GM12878 (cell line): ENCODE data around the gene EPB41L2. TPM values are rescaled to one million over a fixed set of nuclear protein-coding genes. Genes with fewer than 3 reads are reported as not detected.

Source experiments
- ATAC-seq: fragments of 200-7000 bp; cut with Tn5 transposase; 3 replicates; pipeline ENCODE4 v1.9.1; 2020; ENCODE audit warnings: mild to moderate bottlenecking, moderate library complexity
- BruUV-seq: library from RNA; stranded (reverse); fragments of 400-500 nt; replicated peaks from 2 replicates; lab custom pipeline; 2021; lab: Mats Ljungman, UMichigan
- CTCF ChIA-PET: fragments of 300-600 bp; sonication (Branson Sonifier 250); formaldehyde crosslinking; extraction: SDS; loops from one replicate; lab custom pipeline; 2021; ENCODE audit warnings: inconsistent platforms; lab: Yijun Ruan, JAX
- POLR2A ChIA-PET: fragments of 350-600 bp; formaldehyde crosslinking; extraction: SDS; loops from one replicate; lab custom pipeline; 2021; ENCODE audit warnings: inconsistent platforms; lab: Charles Lee
- RAD21 ChIA-PET: fragments of 300-600 bp; sonication (Branson Sonifier 250); formaldehyde crosslinking; loops from one replicate; lab custom pipeline; 2023; ENCODE audit warnings: antibody characterized with exemption; ENCODE audit not compliant: unreplicated experiment; lab: Charles Lee
- SMC1A ChIA-PET: fragments of 300-600 bp; sonication (Branson Sonifier 250); formaldehyde crosslinking; loops from one replicate; lab custom pipeline; 2023; ENCODE audit not compliant: unreplicated experiment, uncharacterized antibody; lab: Charles Lee
- DNase-seq: peaks from one replicate; pipeline ENCODE4 v3.0.0-alpha.2; 2011; ENCODE audit warnings: low read depth, low spot score
- FAIRE-seq: peaks from 3 replicates; lab custom pipeline; 2011; peaks lifted over from hg19 to GRCh38; lab: Jason Lieb, UNC
- H2AFZ ChIP-seq: 2 replicates; pipeline ENCODE4 v1.6.0; 2011; ENCODE audit warnings: low read depth, low read length, control low read depth; ENCODE audit not compliant: control insufficient read depth
- H3K27ac ChIP-seq: 2 replicates; pipeline ENCODE4 v1.5.1; 2011; ENCODE audit warnings: control low read depth; ENCODE audit not compliant: control insufficient read depth, insufficient read depth
- H3K27me3 ChIP-seq, 2 experiments: replicated peaks in 1 of 2; 2 replicates each; pipeline versions ENCODE4 v1.6.0 to v1.6.1; 2011; ENCODE audit warnings: low read length in 1 of 2; ENCODE audit not compliant: control insufficient read depth in 2 of 2, insufficient read depth in 2 of 2
- H3K36me3 ChIP-seq, 2 experiments: 2 replicates each; pipeline ENCODE4 v1.5.1; 2011; ENCODE audit warnings: low read length in 1 of 2; ENCODE audit not compliant: control insufficient read depth in 2 of 2, insufficient read depth in 2 of 2
- H3K4me1 ChIP-seq: 2 replicates; pipeline ENCODE4 v1.6.1; 2011; ENCODE audit warnings: mild to moderate bottlenecking, low read length, moderate library complexity, mixed read lengths; ENCODE audit not compliant: control insufficient read depth, insufficient read depth
- H3K4me2 ChIP-seq: 2 replicates; pipeline ENCODE4 v1.6.0; 2011; ENCODE audit warnings: control low read depth; ENCODE audit not compliant: control insufficient read depth, insufficient read depth
- H3K4me3 ChIP-seq: fragments of 200-600 bp; sonication (generic); 2 replicates; pipeline ENCODE4 v1.5.1; 2016
- H3K79me2 ChIP-seq: 2 replicates; pipeline ENCODE4 v1.6.0; 2011; ENCODE audit warnings: low read length; ENCODE audit not compliant: control insufficient read depth, insufficient read depth
- H3K9ac ChIP-seq: 2 replicates; pipeline ENCODE4 v1.8.0; 2011; ENCODE audit warnings: low read length, control low read depth, mixed read lengths; ENCODE audit not compliant: control insufficient read depth, insufficient read depth
- H3K9me3 ChIP-seq: replicated peaks from 3 replicates; pipeline ENCODE4 v1.5.1; 2011; ENCODE audit warnings: mild to moderate bottlenecking, low read length; ENCODE audit not compliant: control insufficient read depth, insufficient read depth
- H4K20me1 ChIP-seq: 2 replicates; pipeline ENCODE4 v1.6.0; 2011; ENCODE audit not compliant: control insufficient read depth, insufficient read depth
- HDAC6 ChIP-seq: fragments of 200-600 bp; sonication (generic); IDR thresholded peaks from one replicate; pipeline ENCODE4 v1.8.0; 2017; ENCODE audit warnings: antibody characterized with exemption; ENCODE audit not compliant: unreplicated experiment
- SP1 ChIP-seq: IDR thresholded peaks from one replicate; pipeline ENCODE4 v1.6.1; 2011; ENCODE audit warnings: low read depth, low read length
- WGBS: methylation state at CpG from one replicate; pipeline ENCODE4 v1.1.6; 2016; ENCODE audit warnings: low lambda C conversion rate; ENCODE audit not compliant: insufficient replicate concordance, insufficient coverage; ENCODE audit errors: missing lambda C conversion rate; 5-methylcytosine and 5-hydroxymethylcytosine counted together
- in situ Hi-C: fragments of 300-500 bp; cut with MboI; formaldehyde crosslinking; loops from 9 replicates; pipeline ENCODE4 v1.14.3; 2018; ENCODE audit warnings: mixed read lengths
- intact Hi-C: fragments of 100-400 bp; cut with micrococcal nuclease; formaldehyde crosslinking; loops from one replicate; pipeline ENCODE4 v1.14.2; 2022; ENCODE audit not compliant: unreplicated experiment
- polyA plus RNA-seq, 11 experiments: library from polyadenylated mRNA; depleted of rRNA in 4 of 11; unstranded in 6 of 11; stranded (reverse) in 5 of 11; fragments of >200 nt; fragmentation: Nextera tagmentation in 4 of 11; fragmentation: Illumina TruSeq in 1 of 11; extraction: Ambion mirVana in 4 of 11; extraction: Trizol in 1 of 11; gene quantifications; 1 replicate in 1 of 11; 2 replicates in 10 of 11; pipeline versions ENCODE4 v1.2.1 to v1.2.3, GENCODE V29; 2011 to 2016; ENCODE audit warnings: inconsistent platforms in 2 of 11, missing spikeins in 2 of 11, low read depth in 1 of 11
- total RNA-seq, 4 experiments: library from RNA; depleted of rRNA in 3 of 4; stranded (reverse); fragments of >200 nt in 3 of 4; fragmentation: Illumina TruSeq in 1 of 4; extraction: Trizol in 1 of 4; gene quantifications; 2 replicates each; pipeline versions ENCODE4 v1.2.1 to v1.2.3, GENCODE V29; 2013 to 2021
- TF ChIP-seq, protein P1 (sequence below): fragments of 450-650 bp; IDR thresholded peaks from 2 replicates; pipeline ENCODE4 v1.6.1; 2017; ENCODE audit warnings: borderline replicate concordance

Gene EPB41L2
- total and polyA plus RNA-seq, 10 of the 15 experiments (the other 5 are each of a cell fraction or from before 2014, with no cell fraction given), result 7.4 to 41.6 (median 19.0) TPM

DNA sequence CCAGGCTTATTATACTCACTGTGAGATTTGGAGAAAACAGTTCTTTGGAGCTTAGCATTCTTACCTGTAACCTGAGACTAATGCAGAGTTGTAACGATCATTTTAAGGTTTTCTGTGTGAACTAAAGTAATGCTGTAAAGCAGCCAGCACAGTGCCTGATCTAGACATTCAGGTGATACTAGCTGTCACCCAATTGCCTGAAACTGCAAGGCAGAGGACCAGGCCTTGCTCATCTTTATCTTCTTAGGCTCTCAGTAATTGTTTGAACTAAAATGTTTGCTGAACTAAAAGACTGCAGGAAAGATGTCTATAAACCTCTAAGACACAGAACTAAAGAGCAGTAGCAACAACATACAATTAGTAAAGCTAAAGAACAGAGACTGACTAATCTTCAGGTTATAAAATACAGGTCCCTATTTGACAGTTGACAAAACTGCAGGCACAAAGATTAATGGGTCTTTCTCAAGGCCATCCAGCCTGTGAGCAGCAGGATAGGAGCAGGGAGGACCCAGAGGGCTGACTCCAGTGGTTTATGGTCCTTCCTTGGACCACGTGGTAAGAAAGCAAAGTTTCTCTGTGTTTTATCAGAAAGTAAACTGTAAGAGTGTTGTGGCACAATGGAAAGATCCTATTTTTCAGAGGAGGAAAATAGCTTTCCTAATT lies 204.4 kb downstream of the EPB41L2 start:
- POLR2A ChIA-PET, result no interaction called here
- no peaks in the 10 kb centered on the region for H3K79me2 ChIP-seq
- intact Hi-C loops (no loop called here), in situ Hi-C loops (no loop called here)
- no peak overlapping the region for H3K27ac ChIP-seq
- CTCF ChIA-PET, result no interaction called here
- BruUV-seq, result no TSS peak
- peaks cover 0 to 4% of the 10 kb centered on the region in 2 experiments; a peak in 2 of 4 replicates for H3K36me3 ChIP-seq
- no peaks in the 10 kb centered on the region for H4K20me1 ChIP-seq
- 81% methylated on average over 2 of the region's 2 CpGs for WGBS
- no peak for TF ChIP-seq HDAC6
- FAIRE-seq (no peak), DNase-seq (no peak), ATAC-seq (no peak)
- H3K9me3 ChIP-seq, result no peaks in the 10 kb centered on the region
- no peak overlapping the region for H3K4me3 ChIP-seq
- SMC1A ChIA-PET, result interaction anchor here (0.5 to 2.2 kb wide), 3 partner anchors 12 to 991 kb away, joined by 3 to 5 read pairs (median 3); no protein-coding TSS in a partner anchor
- H2AFZ ChIP-seq, result no peak overlapping the region
- RAD21 ChIA-PET, result interaction anchor here (1.0 kb wide), 1 partner anchor 276 kb away, joined by 3 read pairs; no protein-coding TSS in a partner anchor
- H3K4me2 ChIP-seq, result no peak overlapping the region
- no peaks in the 10 kb centered on the region for H3K4me1 ChIP-seq
- H3K27me3 ChIP-seq, result no peaks in the 10 kb centered on the region
- no peak overlapping the region for H3K9ac ChIP-seq

DNA sequence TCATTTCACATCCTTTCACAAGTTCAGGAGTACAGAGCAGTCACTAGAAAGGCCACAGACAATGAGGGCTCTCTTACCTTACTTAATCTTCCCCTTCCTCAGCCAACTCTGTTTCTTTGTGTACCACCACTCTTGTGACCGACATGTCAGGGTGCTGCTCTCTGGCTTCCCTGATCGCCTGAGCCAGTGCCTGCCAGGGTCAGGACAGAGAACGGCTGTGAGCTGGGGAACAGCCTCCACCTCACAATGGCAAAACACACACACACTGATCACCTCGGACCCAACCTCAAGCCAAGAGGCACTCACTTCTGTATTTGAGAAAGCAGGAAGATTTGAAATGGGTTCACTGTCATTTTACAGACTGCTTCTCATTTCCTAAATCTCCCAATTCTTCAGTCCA lies 205.0 kb downstream of the EPB41L2 start:
- in situ Hi-C loops (no loop called here), intact Hi-C loops (no loop called here)
- RAD21 ChIA-PET, result interaction anchor here (1.0 kb wide), 1 partner anchor 276 kb away, joined by 3 read pairs; no protein-coding TSS in a partner anchor
- Histone ChIP-seq H3K4me2 (no peak overlapping the region), H3K79me2 (no peaks in the 10 kb centered on the region), H3K27me3 (no peaks in the 10 kb centered on the region), H4K20me1 (no peaks in the 10 kb centered on the region), H3K36me3 (no peaks in the 10 kb centered on the region; a peak in 1 of 4 replicates), H2AFZ (no peak overlapping the region), H3K9ac (no peak overlapping the region), H3K4me3 (no peak overlapping the region), H3K4me1 (no peaks in the 10 kb centered on the region), H3K27ac (no peak overlapping the region), H3K9me3 (no peaks in the 10 kb centered on the region)
- 89% methylated on average over 4 of the region's 4 CpGs for WGBS
- no TSS peak for BruUV-seq
- POLR2A ChIA-PET, result no interaction called here
- no peak for FAIRE-seq
- CTCF ChIA-PET, result no interaction called here
- TF ChIP-seq, protein P1, sequence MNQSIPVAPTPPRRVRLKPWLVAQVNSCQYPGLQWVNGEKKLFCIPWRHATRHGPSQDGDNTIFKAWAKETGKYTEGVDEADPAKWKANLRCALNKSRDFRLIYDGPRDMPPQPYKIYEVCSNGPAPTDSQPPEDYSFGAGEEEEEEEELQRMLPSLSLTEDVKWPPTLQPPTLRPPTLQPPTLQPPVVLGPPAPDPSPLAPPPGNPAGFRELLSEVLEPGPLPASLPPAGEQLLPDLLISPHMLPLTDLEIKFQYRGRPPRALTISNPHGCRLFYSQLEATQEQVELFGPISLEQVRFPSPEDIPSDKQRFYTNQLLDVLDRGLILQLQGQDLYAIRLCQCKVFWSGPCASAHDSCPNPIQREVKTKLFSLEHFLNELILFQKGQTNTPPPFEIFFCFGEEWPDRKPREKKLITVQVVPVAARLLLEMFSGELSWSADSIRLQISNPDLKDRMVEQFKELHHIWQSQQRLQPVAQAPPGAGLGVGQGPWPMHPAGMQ, result no peak
- TF ChIP-seq SP1, result no peak
- SMC1A ChIA-PET, result interaction anchor here (0.5 to 2.2 kb wide), 3 partner anchors 11 to 990 kb away, joined by 3 to 5 read pairs (median 3); no protein-coding TSS in a partner anchor
- no peak for DNase-seq
- ATAC-seq, result no peak
